ENCODE data around the gene TNC. TPM values are rescaled to one million over a fixed set of nuclear protein-coding genes. Genes with fewer than 3 reads are reported as not detected.

TNC gene
- total and polyA plus RNA-seq, 2 experiments from 2014 or later: 12.7 to 20.9 TPM

- H2AFZ ChIP-seq: no peak overlapping the region
- no peaks in the 10 kb centered on the region for H3K79me2 ChIP-seq
- H3K27me3 ChIP-seq: peaks cover 3% of the 10 kb centered on the region
- H3K4me1 ChIP-seq (ENCODE audit: insufficient read depth): peaks cover 13% of the 10 kb centered on the region
- 96% methylated on average over 1 of the region's 1 CpG for WGBS (ENCODE audit: low lambda C conversion rate, missing lambda C conversion rate)
- no peaks in the 10 kb centered on the region for H3K36me3 ChIP-seq (replicated peaks; ENCODE audit: insufficient read depth, low read depth)
- peak; percentile 32 for DNase-seq (ENCODE audit: low spot score)
- no peaks in the 10 kb centered on the region for H3K9me2 ChIP-seq (replicated peaks; ENCODE audit: insufficient read depth)
- peak overlapping the region; percentile 79 for H3K27ac ChIP-seq
- H4K20me1 ChIP-seq (ENCODE audit: insufficient read depth, poor library complexity, severe bottlenecking): no peaks in the 10 kb centered on the region
- no peaks in the 10 kb centered on the region for H3K9me3 ChIP-seq (ENCODE audit: low read depth)
- H3K4me2 ChIP-seq: no peak overlapping the region
- TF ChIP-seq CTCF (IDR thresholded peaks at IDR 0.05; ENCODE audit: poor library complexity): no peak
- TF ChIP-seq EZH2phosphoT487 (IDR thresholded peaks at IDR 0.05; ENCODE audit: low read depth, severe bottlenecking, unreplicated experiment): no peak
- no peak for TF ChIP-seq EZH2 (IDR thresholded peaks at IDR 0.05; ENCODE audit: borderline replicate concordance)
- no peak overlapping the region for H3K4me3 ChIP-seq
Observed at GRCh38 chr9:114987116-114987515, 130.8 kb downstream of the TNC start.

GRCh38 chr9:114985959-114986501 is 131.9 kb downstream of the TNC start:
- no peak overlapping the region for H3K4me2 ChIP-seq
- H3K4me3 ChIP-seq: no peak overlapping the region
- no peaks in the 10 kb centered on the region for H3K9me2 ChIP-seq (replicated peaks; ENCODE audit: insufficient read depth)
- H3K79me2 ChIP-seq: no peaks in the 10 kb centered on the region
- peak overlapping the region; percentile 65 for H3K27ac ChIP-seq
- no peaks in the 10 kb centered on the region for H4K20me1 ChIP-seq (ENCODE audit: insufficient read depth, poor library complexity, severe bottlenecking)
- peaks cover 3% of the 10 kb centered on the region for H3K27me3 ChIP-seq
- no peaks in the 10 kb centered on the region for H3K36me3 ChIP-seq (replicated peaks; ENCODE audit: insufficient read depth, low read depth)
- no peak for DNase-seq (ENCODE audit: low spot score)
- 51% methylated on average over 2 of the region's 2 CpGs for WGBS (ENCODE audit: low lambda C conversion rate, missing lambda C conversion rate)
- peaks cover 13% of the 10 kb centered on the region for H3K4me1 ChIP-seq (ENCODE audit: insufficient read depth)
- TF ChIP-seq CTCF (IDR thresholded peaks at IDR 0.05; ENCODE audit: poor library complexity): no peak
- no peak for TF ChIP-seq EZH2phosphoT487 (IDR thresholded peaks at IDR 0.05; ENCODE audit: low read depth, severe bottlenecking, unreplicated experiment)
- TF ChIP-seq EZH2 (IDR thresholded peaks at IDR 0.05; ENCODE audit: borderline replicate concordance): no peak
- H2AFZ ChIP-seq: no peak overlapping the region
- no peaks in the 10 kb centered on the region for H3K9me3 ChIP-seq (ENCODE audit: low read depth)

- Histone ChIP-seq H3K4me1 (ENCODE audit: insufficient read depth) (peaks cover 7% of the 10 kb centered on the region), H2AFZ (no peak overlapping the region), H3K9me2 (replicated peaks; ENCODE audit: insufficient read depth) (no peaks in the 10 kb centered on the region), H3K79me2 (no peaks in the 10 kb centered on the region), H4K20me1 (ENCODE audit: insufficient read depth, poor library complexity, severe bottlenecking) (no peaks in the 10 kb centered on the region), H3K9me3 (ENCODE audit: low read depth) (no peaks in the 10 kb centered on the region), H3K36me3 (replicated peaks; ENCODE audit: insufficient read depth, low read depth) (no peaks in the 10 kb centered on the region), H3K4me3 (no peak overlapping the region), H3K27me3 (peaks cover 3% of the 10 kb centered on the region), H3K4me2 (no peak overlapping the region), H3K27ac (peak overlapping the region; percentile 32)
- 21% methylated on average over 4 of the region's 4 CpGs for WGBS (ENCODE audit: low lambda C conversion rate, missing lambda C conversion rate)
- peak; percentile 52 for DNase-seq (ENCODE audit: low spot score)
- TF ChIP-seq EZH2 (IDR thresholded peaks at IDR 0.05; ENCODE audit: borderline replicate concordance) (no peak), EZH2phosphoT487 (IDR thresholded peaks at IDR 0.05; ENCODE audit: low read depth, severe bottlenecking, unreplicated experiment) (no peak), CTCF (IDR thresholded peaks at IDR 0.05; ENCODE audit: poor library complexity) (no peak)
Observed at GRCh38 chr9:114981063-114981462, 136.9 kb downstream of the TNC start.
